HEK293 (cell line): ENCODE results near the gene NLGN4X.

Source experiments
- CTCF ChIA-PET: fragments of 350-600 bp; formaldehyde crosslinking; extraction: SDS; loops from one replicate; lab custom pipeline; 2021; ENCODE audit warnings: antibody characterized with exemption; lab: Yijun Ruan, JAX
- POLR2A ChIA-PET: fragments of 300-600 bp; formaldehyde crosslinking; extraction: SDS; loops from one replicate; lab custom pipeline; 2020; ENCODE audit warnings: antibody characterized with exemption, inconsistent platforms; lab: Yijun Ruan, JAX
- H3K27ac ChIP-seq: fragments of 200-500 bp; sonication (Bioruptor generic); 2 replicates; pipeline ENCODE4 v1.5.1; 2014; ENCODE audit warnings: low read depth, low read length, control low read depth, inconsistent platforms; ENCODE audit errors: extremely low read depth
- H3K36me3 ChIP-seq, 2 experiments: fragments of 200-500 bp in 1 of 2; sonication (Bioruptor generic) in 1 of 2; 1 replicate in 1 of 2; 2 replicates in 1 of 2; pipeline ENCODE4 v1.5.1; 2014 to 2017; ENCODE audit warnings: inconsistent platforms in 2 of 2, low read length in 2 of 2; ENCODE audit not compliant: control insufficient read depth in 2 of 2, insufficient read depth in 1 of 2
- H3K4me1 ChIP-seq: fragments of 200-500 bp; sonication (Bioruptor generic); 2 replicates; pipeline ENCODE4 v1.5.1; 2014; ENCODE audit warnings: mild to moderate bottlenecking, low read length, inconsistent platforms; ENCODE audit not compliant: control insufficient read depth, insufficient read depth
- H3K4me3 ChIP-seq: 2 replicates; pipeline ENCODE4 v1.5.1; 2011; ENCODE audit warnings: low read depth, mild to moderate bottlenecking, control low read depth, low read length, moderate library complexity
- H3K9me3 ChIP-seq: fragments of 200-500 bp; sonication (Bioruptor generic); 2 replicates; pipeline ENCODE4 v1.5.1; 2014; ENCODE audit warnings: low read depth, low read length, inconsistent platforms; ENCODE audit not compliant: control insufficient read depth, insufficient read depth
- OVOL3 ChIP-seq: fragments of 450-650 bp; formaldehyde crosslinking; IDR thresholded peaks from 2 replicates; pipeline ENCODE4 v1.5.1; 2016; ENCODE audit warnings: missing biosample characterization, missing genetic modification characterization
- SETDB1 ChIP-seq: IDR thresholded peaks from one replicate; pipeline ENCODE4 v1.6.1; 2017; ENCODE audit warnings: mild to moderate bottlenecking, low read length, moderate library complexity, mixed read lengths; ENCODE audit not compliant: insufficient read length
- SP7 ChIP-seq: fragments of 450-650 bp; formaldehyde crosslinking; IDR thresholded peaks from 2 replicates; pipeline ENCODE4 v1.5.1; 2016; ENCODE audit warnings: missing biosample characterization, missing genetic modification characterization
- TCF7L2 ChIP-seq: IDR thresholded peaks from 2 replicates; pipeline ENCODE4 v1.6.1; 2011; ENCODE audit warnings: low read depth, mild to moderate bottlenecking, inconsistent platforms, low read length, moderate library complexity, borderline replicate concordance
- YY2 ChIP-seq: fragments of 450-650 bp; formaldehyde crosslinking; IDR thresholded peaks from 2 replicates; pipeline ENCODE4 v1.5.1; 2016; ENCODE audit warnings: missing biosample characterization, missing genetic modification characterization
- ZBTB21 ChIP-seq: fragments of 450-650 bp; formaldehyde crosslinking; IDR thresholded peaks from 2 replicates; pipeline ENCODE4 v1.5.1; 2017; ENCODE audit warnings: missing biosample characterization, missing genetic modification characterization
- ZNF2 ChIP-seq: fragments of 450-650 bp; formaldehyde crosslinking; IDR thresholded peaks from 2 replicates; pipeline ENCODE4 v1.5.1; 2016; ENCODE audit warnings: missing biosample characterization, missing genetic modification characterization
- ZNF354C ChIP-seq: fragments of 450-650 bp; formaldehyde crosslinking; IDR thresholded peaks from 2 replicates; pipeline ENCODE4 v1.5.1; 2016; ENCODE audit warnings: missing biosample characterization, missing genetic modification characterization, low read depth, borderline replicate concordance
- ZNF391 ChIP-seq: fragments of 450-650 bp; formaldehyde crosslinking; IDR thresholded peaks from 2 replicates; pipeline ENCODE4 v1.5.1; 2016; ENCODE audit warnings: low read depth, missing biosample characterization, missing genetic modification characterization, borderline replicate concordance
- ZNF529 ChIP-seq: fragments of 450-650 bp; formaldehyde crosslinking; IDR thresholded peaks from 2 replicates; pipeline ENCODE4 v1.5.1; 2017; ENCODE audit warnings: missing genetic modification characterization, missing biosample characterization; ENCODE audit not compliant: insufficient replicate concordance
- ZNF555 ChIP-seq: fragments of 450-650 bp; formaldehyde crosslinking; conservative IDR thresholded peaks from 2 replicates; pipeline ENCODE4 v1.5.1; 2017; ENCODE audit warnings: missing biosample characterization, mild to moderate bottlenecking, missing genetic modification characterization, inconsistent platforms
- ZNF600 ChIP-seq: fragments of 450-650 bp; formaldehyde crosslinking; IDR thresholded peaks from 2 replicates; pipeline ENCODE4 v1.5.1; 2016; ENCODE audit warnings: missing biosample characterization, missing genetic modification characterization
- TF ChIP-seq, protein P1 (sequence below): fragments of 450-650 bp; formaldehyde crosslinking; IDR thresholded peaks from 2 replicates; pipeline ENCODE4 v1.5.1; 2016; ENCODE audit warnings: missing biosample characterization, missing genetic modification characterization, borderline replicate concordance
- TF ChIP-seq, protein P2 (sequence below): fragments of 450-650 bp; formaldehyde crosslinking; IDR thresholded peaks from 2 replicates; pipeline ENCODE4 v1.5.1; 2016; ENCODE audit warnings: missing biosample characterization, missing genetic modification characterization
- TF ChIP-seq, protein P3 (sequence below): fragments of 450-650 bp; formaldehyde crosslinking; IDR thresholded peaks from 2 replicates; pipeline ENCODE4 v1.5.1; 2017; ENCODE audit warnings: missing biosample characterization, missing genetic modification characterization
- TF ChIP-seq, protein P4 (sequence below): fragments of 450-650 bp; formaldehyde crosslinking; IDR thresholded peaks from 2 replicates; pipeline ENCODE4 v1.5.1; 2016; ENCODE audit warnings: missing biosample characterization, missing genetic modification characterization
- TF ChIP-seq, protein P5 (sequence below): fragments of 450-650 bp; formaldehyde crosslinking; IDR thresholded peaks from 2 replicates; pipeline ENCODE4 v1.5.1; 2017; ENCODE audit warnings: missing biosample characterization, mild to moderate bottlenecking, missing genetic modification characterization, moderate library complexity
- TF ChIP-seq, protein P6 (sequence below): fragments of 450-650 bp; formaldehyde crosslinking; IDR thresholded peaks from 2 replicates; pipeline ENCODE4 v1.5.1; 2017; ENCODE audit warnings: missing biosample characterization, missing genetic modification characterization
- TF ChIP-seq, protein P7 (sequence below): fragments of 450-650 bp; formaldehyde crosslinking; optimal IDR thresholded peaks from 2 replicates; pipeline ENCODE3; 2016; ENCODE audit warnings: missing biosample characterization, mild to moderate bottlenecking, missing genetic modification characterization

NLGN4X gene

DNA sequence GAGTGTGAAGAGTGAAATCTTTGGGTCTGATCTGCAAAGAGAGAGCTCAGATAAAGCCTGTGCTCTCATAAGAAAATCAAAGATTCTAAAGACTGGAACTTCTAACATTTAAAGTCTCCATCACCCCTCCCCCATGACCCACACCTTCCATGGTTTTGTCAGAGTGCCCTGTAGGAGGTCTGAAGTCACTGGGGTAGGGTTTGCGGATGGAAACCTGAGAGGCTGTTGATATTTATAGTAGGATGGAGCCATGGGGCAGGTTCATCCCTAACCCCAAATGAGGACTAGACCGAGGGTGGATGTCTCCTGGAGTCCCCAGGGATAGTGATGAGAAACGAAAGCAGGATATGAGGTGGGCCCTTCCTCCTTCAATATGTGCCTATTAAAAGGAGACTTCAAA is 28.4 kb upstream of the NLGN4X start:
- Histone ChIP-seq H3K4me1 (no peaks in the 10 kb centered on the region), H3K4me3 (no peak overlapping the region), H3K27ac (no peak overlapping the region), H3K9me3 (no peaks in the 10 kb centered on the region), H3K36me3 (no peaks in the 10 kb centered on the region)
- ChIA-PET CTCF (no interaction called here), POLR2A (no interaction called here)
- TF ChIP-seq, protein P1, sequence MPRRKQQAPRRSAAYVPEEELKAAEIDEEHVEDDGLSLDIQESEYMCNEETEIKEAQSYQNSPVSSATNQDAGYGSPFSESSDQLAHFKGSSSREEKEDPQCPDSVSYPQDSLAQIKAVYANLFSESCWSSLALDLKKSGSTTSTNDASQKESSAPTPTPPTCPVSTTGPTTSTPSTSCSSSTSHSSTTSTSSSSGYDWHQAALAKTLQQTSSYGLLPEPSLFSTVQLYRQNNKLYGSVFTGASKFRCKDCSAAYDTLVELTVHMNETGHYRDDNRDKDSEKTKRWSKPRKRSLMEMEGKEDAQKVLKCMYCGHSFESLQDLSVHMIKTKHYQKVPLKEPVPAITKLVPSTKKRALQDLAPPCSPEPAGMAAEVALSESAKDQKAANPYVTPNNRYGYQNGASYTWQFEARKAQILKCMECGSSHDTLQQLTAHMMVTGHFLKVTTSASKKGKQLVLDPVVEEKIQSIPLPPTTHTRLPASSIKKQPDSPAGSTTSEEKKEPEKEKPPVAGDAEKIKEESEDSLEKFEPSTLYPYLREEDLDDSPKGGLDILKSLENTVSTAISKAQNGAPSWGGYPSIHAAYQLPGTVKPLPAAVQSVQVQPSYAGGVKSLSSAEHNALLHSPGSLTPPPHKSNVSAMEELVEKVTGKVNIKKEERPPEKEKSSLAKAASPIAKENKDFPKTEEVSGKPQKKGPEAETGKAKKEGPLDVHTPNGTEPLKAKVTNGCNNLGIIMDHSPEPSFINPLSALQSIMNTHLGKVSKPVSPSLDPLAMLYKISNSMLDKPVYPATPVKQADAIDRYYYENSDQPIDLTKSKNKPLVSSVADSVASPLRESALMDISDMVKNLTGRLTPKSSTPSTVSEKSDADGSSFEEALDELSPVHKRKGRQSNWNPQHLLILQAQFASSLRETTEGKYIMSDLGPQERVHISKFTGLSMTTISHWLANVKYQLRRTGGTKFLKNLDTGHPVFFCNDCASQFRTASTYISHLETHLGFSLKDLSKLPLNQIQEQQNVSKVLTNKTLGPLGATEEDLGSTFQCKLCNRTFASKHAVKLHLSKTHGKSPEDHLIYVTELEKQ: no peak
- TF ChIP-seq ZNF2 (tag by site-specific recombination) (no peak), SETDB1 (no peak), ZNF529 (tag by site-specific recombination) (no peak), TCF7L2 (no peak), YY2 (tag by site-specific recombination) (no peak), OVOL3 (tag by site-specific recombination) (no peak), ZNF555 (tag by site-specific recombination) (no peak), ZNF354C (no peak), SP7 (no peak), ZBTB21 (tag by site-specific recombination) (no peak), ZNF600 (tag by site-specific recombination) (no peak), ZNF391 (no peak)
- TF ChIP-seq, protein P2, sequence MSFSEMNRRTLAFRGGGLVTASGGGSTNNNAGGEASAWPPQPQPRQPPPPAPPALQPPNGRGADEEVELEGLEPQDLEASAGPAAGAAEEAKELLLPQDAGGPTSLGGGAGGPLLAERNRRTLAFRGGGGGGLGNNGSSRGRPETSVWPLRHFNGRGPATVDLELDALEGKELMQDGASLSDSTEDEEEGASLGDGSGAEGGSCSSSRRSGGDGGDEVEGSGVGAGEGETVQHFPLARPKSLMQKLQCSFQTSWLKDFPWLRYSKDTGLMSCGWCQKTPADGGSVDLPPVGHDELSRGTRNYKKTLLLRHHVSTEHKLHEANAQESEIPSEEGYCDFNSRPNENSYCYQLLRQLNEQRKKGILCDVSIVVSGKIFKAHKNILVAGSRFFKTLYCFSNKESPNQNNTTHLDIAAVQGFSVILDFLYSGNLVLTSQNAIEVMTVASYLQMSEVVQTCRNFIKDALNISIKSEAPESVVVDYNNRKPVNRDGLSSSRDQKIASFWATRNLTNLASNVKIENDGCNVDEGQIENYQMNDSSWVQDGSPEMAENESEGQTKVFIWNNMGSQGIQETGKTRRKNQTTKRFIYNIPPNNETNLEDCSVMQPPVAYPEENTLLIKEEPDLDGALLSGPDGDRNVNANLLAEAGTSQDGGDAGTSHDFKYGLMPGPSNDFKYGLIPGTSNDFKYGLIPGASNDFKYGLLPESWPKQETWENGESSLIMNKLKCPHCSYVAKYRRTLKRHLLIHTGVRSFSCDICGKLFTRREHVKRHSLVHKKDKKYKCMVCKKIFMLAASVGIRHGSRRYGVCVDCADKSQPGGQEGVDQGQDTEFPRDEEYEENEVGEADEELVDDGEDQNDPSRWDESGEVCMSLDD (tag by site-specific recombination): no peak
- TF ChIP-seq, protein P3, sequence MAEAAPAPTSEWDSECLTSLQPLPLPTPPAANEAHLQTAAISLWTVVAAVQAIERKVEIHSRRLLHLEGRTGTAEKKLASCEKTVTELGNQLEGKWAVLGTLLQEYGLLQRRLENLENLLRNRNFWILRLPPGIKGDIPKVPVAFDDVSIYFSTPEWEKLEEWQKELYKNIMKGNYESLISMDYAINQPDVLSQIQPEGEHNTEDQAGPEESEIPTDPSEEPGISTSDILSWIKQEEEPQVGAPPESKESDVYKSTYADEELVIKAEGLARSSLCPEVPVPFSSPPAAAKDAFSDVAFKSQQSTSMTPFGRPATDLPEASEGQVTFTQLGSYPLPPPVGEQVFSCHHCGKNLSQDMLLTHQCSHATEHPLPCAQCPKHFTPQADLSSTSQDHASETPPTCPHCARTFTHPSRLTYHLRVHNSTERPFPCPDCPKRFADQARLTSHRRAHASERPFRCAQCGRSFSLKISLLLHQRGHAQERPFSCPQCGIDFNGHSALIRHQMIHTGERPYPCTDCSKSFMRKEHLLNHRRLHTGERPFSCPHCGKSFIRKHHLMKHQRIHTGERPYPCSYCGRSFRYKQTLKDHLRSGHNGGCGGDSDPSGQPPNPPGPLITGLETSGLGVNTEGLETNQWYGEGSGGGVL (tag by site-specific recombination): no peak
- TF ChIP-seq, protein P4, sequence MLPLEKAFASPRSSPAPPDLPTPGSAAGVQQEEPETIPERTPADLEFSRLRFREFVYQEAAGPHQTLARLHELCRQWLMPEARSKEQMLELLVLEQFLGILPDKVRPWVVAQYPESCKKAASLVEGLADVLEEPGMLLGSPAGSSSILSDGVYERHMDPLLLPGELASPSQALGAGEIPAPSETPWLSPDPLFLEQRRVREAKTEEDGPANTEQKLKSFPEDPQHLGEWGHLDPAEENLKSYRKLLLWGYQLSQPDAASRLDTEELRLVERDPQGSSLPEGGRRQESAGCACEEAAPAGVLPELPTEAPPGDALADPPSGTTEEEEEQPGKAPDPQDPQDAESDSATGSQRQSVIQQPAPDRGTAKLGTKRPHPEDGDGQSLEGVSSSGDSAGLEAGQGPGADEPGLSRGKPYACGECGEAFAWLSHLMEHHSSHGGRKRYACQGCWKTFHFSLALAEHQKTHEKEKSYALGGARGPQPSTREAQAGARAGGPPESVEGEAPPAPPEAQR (tag by site-specific recombination): no peak
- TF ChIP-seq, protein P5, sequence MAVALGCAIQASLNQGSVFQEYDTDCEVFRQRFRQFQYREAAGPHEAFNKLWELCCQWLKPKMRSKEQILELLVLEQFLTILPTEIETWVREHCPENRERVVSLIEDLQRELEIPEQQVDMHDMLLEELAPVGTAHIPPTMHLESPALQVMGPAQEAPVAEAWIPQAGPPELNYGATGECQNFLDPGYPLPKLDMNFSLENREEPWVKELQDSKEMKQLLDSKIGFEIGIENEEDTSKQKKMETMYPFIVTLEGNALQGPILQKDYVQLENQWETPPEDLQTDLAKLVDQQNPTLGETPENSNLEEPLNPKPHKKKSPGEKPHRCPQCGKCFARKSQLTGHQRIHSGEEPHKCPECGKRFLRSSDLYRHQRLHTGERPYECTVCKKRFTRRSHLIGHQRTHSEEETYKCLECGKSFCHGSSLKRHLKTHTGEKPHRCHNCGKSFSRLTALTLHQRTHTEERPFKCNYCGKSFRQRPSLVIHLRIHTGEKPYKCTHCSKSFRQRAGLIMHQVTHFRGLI (tag by site-specific recombination): no peak
- TF ChIP-seq, protein P6, sequence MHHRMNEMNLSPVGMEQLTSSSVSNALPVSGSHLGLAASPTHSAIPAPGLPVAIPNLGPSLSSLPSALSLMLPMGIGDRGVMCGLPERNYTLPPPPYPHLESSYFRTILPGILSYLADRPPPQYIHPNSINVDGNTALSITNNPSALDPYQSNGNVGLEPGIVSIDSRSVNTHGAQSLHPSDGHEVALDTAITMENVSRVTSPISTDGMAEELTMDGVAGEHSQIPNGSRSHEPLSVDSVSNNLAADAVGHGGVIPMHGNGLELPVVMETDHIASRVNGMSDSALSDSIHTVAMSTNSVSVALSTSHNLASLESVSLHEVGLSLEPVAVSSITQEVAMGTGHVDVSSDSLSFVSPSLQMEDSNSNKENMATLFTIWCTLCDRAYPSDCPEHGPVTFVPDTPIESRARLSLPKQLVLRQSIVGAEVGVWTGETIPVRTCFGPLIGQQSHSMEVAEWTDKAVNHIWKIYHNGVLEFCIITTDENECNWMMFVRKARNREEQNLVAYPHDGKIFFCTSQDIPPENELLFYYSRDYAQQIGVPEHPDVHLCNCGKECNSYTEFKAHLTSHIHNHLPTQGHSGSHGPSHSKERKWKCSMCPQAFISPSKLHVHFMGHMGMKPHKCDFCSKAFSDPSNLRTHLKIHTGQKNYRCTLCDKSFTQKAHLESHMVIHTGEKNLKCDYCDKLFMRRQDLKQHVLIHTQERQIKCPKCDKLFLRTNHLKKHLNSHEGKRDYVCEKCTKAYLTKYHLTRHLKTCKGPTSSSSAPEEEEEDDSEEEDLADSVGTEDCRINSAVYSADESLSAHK (tag by site-specific recombination): no peak
- TF ChIP-seq, protein P7, sequence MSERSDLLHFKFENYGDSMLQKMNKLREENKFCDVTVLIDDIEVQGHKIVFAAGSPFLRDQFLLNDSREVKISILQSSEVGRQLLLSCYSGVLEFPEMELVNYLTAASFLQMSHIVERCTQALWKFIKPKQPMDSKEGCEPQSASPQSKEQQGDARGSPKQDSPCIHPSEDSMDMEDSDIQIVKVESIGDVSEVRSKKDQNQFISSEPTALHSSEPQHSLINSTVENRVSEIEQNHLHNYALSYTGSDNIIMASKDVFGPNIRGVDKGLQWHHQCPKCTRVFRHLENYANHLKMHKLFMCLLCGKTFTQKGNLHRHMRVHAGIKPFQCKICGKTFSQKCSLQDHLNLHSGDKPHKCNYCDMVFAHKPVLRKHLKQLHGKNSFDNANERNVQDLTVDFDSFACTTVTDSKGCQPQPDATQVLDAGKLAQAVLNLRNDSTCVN (tag by site-specific recombination): no peak
